Activated T-cell treated with anti-CD3 and anti-CD28 coated beads, Interleukin-2, amount 50 U/mL, for 72 hours (primary cell): Measurements from ENCODE around the gene CHN1. TPM values are rescaled to one million over a fixed set of nuclear protein-coding genes. Genes with fewer than 3 reads are reported as not detected.

Source experiments
- ATAC-seq, 2 donors: fragments of 150-1000 bp; cut with Tn5 transposase; replicated peaks in 1 of 2; 2 replicates each; pipeline ENCODE4 v1.10.0; 2021; ENCODE audit warnings: moderate library complexity in 2 of 2, mild to moderate bottlenecking in 1 of 2
- DNase-seq, 2 donors: peaks; one replicate each; pipeline ENCODE4 v3.0.0; 2021 to 2022; ENCODE audit warnings: mixed read lengths in 1 of 2
- H3K27ac Mint-ChIP-seq: one replicate; pipeline ENCODE4 v1.8.0; 2022; ENCODE audit warnings: mild to moderate bottlenecking, moderate library complexity, mixed read lengths
- H3K27me3 Mint-ChIP-seq: one replicate; pipeline ENCODE4 v1.8.0; 2022; ENCODE audit warnings: low read depth, mixed read lengths
- H3K36me3 Mint-ChIP-seq, 2 donors: one replicate each; pipeline ENCODE4 v1.8.0; 2022; ENCODE audit warnings: mixed read lengths in 2 of 2, mild to moderate bottlenecking in 1 of 2; ENCODE audit not compliant: insufficient read depth in 2 of 2
- H3K4me1 Mint-ChIP-seq: one replicate; pipeline ENCODE4 v1.8.0; 2022; ENCODE audit warnings: low read depth, mixed read lengths
- H3K4me3 Mint-ChIP-seq, 2 donors: one replicate each; pipeline ENCODE4 v1.8.0; 2022; ENCODE audit warnings: mild to moderate bottlenecking in 2 of 2, mixed read lengths in 2 of 2, moderate library complexity in 2 of 2
- H3K9me3 Mint-ChIP-seq, 2 donors: one replicate each; pipeline ENCODE4 v1.8.0; 2022; ENCODE audit warnings: mixed read lengths in 2 of 2
- total RNA-seq, 2 donors: library from RNA; stranded (reverse); gene quantifications; one replicate each; pipeline ENCODE4 v1.2.3, GENCODE V29; 2022

CHN1 gene
- total RNA-seq, 2 donors from 2014 or later, result 5.1 to 5.3 TPM

DNA sequence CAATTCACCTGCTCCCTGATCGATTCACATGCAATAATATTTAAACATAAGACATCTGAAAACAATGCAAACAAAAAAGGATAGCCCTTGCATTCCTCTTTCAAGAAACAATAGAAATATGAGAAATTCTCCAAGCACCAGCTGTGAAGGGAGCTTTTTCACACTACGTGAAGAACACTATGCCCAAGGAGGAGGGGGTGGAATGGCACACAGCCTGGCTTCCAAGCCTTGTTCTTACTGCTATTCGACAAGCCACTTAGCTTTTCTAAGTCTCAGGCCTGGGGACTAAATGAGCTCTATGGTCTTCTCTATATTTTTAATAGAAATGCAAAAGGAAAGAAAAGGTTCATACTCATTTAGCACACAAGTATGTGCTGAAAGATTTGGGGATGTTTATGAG is 148.7 kb downstream of the CHN1 start:
- H3K9me3 Mint-ChIP-seq, result no peaks in the 10 kb centered on the region
- ATAC-seq (no peak), DNase-seq (no peak)
- no peaks in the 10 kb centered on the region for H3K4me1 Mint-ChIP-seq
- H3K36me3 Mint-ChIP-seq, result no peaks in the 10 kb centered on the region
- H3K27ac Mint-ChIP-seq, result no peak overlapping the region
- no peaks in the 10 kb centered on the region for H3K27me3 Mint-ChIP-seq
- no peak overlapping the region for H3K4me3 Mint-ChIP-seq

DNA sequence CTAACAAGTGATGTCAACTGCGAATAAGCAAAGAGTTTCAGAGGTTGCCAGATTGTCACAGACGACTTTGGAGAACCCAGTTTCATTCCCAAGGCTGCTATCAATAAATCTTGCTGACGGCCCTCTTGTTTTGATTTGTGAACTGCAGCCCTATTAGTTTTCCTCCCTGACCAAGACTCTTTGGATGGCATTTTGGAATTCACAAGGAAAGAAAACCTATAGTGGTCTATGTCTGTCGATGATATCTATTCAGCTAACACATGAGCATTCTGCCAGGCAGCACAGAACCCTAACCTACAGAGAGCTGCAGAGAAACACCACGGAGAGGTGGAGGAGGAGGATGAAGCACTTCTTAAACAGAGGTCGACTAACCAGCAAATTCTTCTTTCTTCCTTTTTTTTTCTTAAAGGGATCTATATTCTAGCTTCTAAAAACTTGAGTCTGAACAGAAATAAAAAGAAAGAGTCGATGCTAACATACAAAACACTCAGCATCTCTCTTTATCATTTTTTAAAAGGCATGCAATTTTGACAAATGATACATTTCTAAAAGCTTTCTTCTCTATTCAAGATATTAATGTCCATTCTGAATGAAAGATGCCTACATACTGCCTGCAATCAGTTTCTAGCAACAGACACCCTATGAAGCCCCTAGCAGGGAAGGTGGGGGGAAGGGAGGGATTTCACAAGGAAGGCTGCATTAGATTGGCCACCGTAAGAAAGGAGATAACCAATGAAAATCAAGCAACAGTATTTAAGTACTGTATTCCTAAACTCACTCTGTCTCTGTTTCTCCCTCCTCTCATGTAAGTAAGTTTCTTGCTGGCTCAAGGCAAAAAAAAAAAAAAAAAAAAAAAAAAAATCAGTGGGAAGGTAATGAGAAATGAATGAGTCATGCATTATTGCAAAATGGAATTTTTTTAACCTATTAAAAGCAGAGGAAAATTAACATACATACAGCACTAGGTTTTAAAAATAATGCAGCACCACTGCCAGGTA is 157.9 kb downstream of the CHN1 start:
- Mint-ChIP-seq H3K9me3 (no peaks in the 10 kb centered on the region), H3K4me3 (peak overlapping the region; percentile 35 to 36), H3K27me3 (no peaks in the 10 kb centered on the region), H3K4me1 (peaks cover 33% of the 10 kb centered on the region), H3K27ac (no peak overlapping the region), H3K36me3 (no peaks in the 10 kb centered on the region)
- DNase-seq (no peak), ATAC-seq (peak in 1 of 2 donors; percentile 35)

DNA sequence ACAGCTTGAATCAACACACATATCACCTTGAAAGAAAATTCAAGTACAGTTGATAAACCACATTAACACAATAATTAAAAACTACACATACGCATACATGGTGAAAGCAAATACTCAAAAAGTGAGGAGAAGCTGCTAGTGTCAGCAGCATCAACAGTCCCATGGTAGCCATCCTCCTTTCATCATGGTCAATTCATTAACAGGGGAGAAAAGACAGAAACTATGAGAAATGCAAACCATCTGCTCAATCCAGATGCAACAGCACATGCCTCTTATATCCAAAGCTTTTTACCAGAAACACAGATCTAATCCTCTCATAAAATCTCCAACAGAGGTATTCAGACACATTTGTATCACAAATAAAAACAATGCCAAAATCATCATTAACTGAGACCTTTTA is 159.0 kb downstream of the CHN1 start:
- DNase-seq (no peak), ATAC-seq (no peak)
- no peaks in the 10 kb centered on the region for H3K27me3 Mint-ChIP-seq
- no peaks in the 10 kb centered on the region for H3K9me3 Mint-ChIP-seq
- peaks cover 33% of the 10 kb centered on the region for H3K4me1 Mint-ChIP-seq
- H3K36me3 Mint-ChIP-seq, result no peaks in the 10 kb centered on the region
- no peak overlapping the region for H3K27ac Mint-ChIP-seq
- peak overlapping the region in 1 of 2 donors; percentile 33 for H3K4me3 Mint-ChIP-seq

DNA sequence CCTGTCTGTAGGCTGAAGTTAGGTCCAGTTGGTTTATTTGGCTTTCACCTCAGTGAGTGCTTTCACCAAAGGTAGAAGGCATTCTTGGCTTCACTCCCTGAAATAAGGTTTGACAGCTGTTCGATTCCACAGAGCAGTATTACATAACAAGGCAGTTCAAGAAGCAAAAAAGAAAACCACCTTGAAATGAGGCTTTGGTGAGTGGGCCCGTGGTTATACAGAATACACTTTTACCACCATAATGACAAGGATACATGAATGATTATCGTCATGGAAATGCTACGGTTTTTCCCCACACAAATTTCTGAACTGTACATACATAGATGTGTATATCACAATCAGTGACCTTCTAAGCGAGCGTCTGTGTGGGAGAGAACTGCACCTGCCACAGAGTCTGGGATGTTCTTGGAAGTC is 160.9 kb downstream of the CHN1 start:
- Mint-ChIP-seq H3K27me3 (no peaks in the 10 kb centered on the region), H3K9me3 (no peaks in the 10 kb centered on the region), H3K36me3 (no peaks in the 10 kb centered on the region), H3K4me3 (peak overlapping the region; percentile 36 to 54), H3K4me1 (peaks cover 33% of the 10 kb centered on the region), H3K27ac (peak overlapping the region; percentile 79)
- ATAC-seq (peak; percentile 74 to 83), DNase-seq (peak in 1 of 2 donors; percentile 35)

DNA sequence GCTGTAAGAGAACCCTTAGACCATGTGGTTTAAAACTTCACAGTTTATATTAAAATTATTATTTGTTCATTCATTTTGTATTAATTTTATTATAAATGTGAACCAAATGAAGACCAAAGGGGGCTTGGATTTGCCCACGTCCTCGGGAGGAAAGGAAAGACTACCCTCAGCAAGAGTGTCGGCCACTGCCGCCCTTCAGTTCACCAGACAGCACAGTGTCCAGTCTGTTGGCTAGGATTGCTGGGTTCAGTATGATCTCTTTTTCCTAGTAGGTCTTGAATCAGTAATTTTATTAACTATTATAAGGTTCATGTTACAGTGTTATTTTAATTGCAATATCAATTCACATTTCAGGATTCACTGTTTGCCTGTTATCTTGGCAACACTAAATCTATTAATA is 162.7 kb downstream of the CHN1 start:
- no peak for ATAC-seq
- DNase-seq, result no peak
- H3K27me3 Mint-ChIP-seq, result no peaks in the 10 kb centered on the region
- no peaks in the 10 kb centered on the region for H3K9me3 Mint-ChIP-seq
- H3K4me3 Mint-ChIP-seq, result no peak overlapping the region
- H3K36me3 Mint-ChIP-seq, result no peaks in the 10 kb centered on the region
- H3K27ac Mint-ChIP-seq, result no peak overlapping the region
- H3K4me1 Mint-ChIP-seq, result peaks cover 28% of the 10 kb centered on the region

DNA sequence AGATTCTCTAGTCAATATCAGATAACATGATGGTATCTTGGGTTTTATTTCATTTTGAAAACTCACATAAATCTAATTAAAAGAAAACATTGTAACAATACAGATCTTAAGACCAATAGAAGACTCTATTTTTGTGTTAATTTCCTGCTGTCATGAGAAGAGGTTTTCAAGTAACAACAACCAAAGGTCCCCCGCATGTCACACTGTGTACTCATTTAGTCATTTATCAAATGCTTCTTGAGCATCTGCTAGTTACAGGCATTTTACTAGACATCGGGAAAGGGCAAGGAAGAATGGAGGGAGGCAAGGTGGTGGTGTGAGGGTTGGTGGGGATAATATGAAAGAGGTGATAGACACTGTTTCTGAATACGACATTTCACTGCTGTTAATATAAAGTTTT is 163.2 kb downstream of the CHN1 start:
- Mint-ChIP-seq H3K27ac (no peak overlapping the region), H3K27me3 (no peaks in the 10 kb centered on the region), H3K9me3 (no peaks in the 10 kb centered on the region), H3K4me1 (peaks cover 23% of the 10 kb centered on the region), H3K4me3 (no peak overlapping the region), H3K36me3 (no peaks in the 10 kb centered on the region)
- ATAC-seq, result no peak
- DNase-seq, result no peak

DNA sequence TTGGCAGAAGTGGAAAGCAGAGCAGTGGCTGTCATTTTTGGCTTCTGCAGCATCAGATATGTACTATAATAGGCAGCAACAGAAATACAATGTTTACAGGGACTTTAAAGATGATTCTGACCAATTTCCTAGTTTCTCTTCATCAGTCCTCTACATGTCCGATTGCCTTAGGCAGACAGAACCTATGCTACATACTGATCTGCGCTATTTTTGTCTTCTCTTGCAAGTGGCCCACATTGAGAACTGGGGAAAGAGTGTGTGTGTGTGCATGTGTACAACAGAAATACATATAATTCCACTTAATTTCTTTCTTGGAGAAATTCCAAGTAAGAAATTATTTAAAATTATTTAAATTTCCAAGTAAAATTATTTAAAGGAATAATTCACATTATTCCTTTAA is 163.8 kb downstream of the CHN1 start:
- Mint-ChIP-seq H3K9me3 (no peaks in the 10 kb centered on the region), H3K27me3 (no peaks in the 10 kb centered on the region), H3K4me1 (peaks cover 25% of the 10 kb centered on the region), H3K27ac (no peak overlapping the region), H3K4me3 (no peak overlapping the region), H3K36me3 (no peaks in the 10 kb centered on the region)
- DNase-seq (no peak), ATAC-seq (no peak)

DNA sequence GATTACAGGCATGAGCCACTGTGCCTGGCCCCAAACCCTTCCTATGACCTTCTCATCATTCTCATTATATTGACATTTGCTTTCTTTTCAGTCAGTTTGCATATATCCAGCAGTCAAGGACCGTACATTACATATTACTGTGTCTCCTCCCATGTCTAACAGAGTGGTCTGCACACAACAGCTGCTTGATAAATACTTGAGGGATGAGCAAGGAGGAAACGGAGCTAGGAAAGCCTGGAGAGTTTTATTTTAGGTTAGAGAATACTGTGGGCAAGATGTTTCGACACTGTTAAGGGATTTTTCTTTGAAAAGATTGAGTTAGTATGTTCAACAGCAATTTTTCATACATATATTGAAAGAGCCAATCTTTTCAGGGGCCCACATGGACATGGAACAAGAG is 164.7 kb downstream of the CHN1 start:
- no peak overlapping the region for H3K27ac Mint-ChIP-seq
- DNase-seq, result no peak
- peaks cover 29% of the 10 kb centered on the region for H3K4me1 Mint-ChIP-seq
- H3K9me3 Mint-ChIP-seq, result peaks cover 0 to 1% of the 10 kb centered on the region in 2 donors
- no peak for ATAC-seq
- no peaks in the 10 kb centered on the region for H3K27me3 Mint-ChIP-seq
- H3K36me3 Mint-ChIP-seq, result no peaks in the 10 kb centered on the region
- H3K4me3 Mint-ChIP-seq, result no peak overlapping the region

DNA sequence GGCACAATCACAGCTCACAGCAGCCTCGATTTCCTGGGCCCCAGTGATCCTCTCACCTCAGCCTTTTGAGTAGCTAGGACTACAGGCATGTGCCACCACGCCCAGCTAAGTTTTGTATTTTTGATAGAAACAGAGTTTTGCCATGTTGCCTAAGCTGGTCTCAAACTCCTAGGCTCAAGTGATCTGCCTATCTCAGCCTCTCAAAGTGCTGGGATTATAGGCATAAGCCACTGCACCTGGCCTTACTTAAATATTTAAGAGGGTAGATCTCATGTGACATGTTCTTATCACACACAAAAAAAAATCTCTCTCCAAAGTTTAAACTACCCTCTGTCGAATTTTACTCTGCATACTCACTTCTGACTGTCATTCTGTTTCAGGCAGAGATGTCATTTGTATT is 165.5 kb downstream of the CHN1 start:
- Mint-ChIP-seq H3K9me3 (peaks cover 0 to 2% of the 10 kb centered on the region in 2 donors), H3K36me3 (no peaks in the 10 kb centered on the region), H3K4me3 (no peak overlapping the region), H3K27ac (no peak overlapping the region), H3K27me3 (no peaks in the 10 kb centered on the region), H3K4me1 (peaks cover 35% of the 10 kb centered on the region)
- ATAC-seq, result no peak
- no peak for DNase-seq

DNA sequence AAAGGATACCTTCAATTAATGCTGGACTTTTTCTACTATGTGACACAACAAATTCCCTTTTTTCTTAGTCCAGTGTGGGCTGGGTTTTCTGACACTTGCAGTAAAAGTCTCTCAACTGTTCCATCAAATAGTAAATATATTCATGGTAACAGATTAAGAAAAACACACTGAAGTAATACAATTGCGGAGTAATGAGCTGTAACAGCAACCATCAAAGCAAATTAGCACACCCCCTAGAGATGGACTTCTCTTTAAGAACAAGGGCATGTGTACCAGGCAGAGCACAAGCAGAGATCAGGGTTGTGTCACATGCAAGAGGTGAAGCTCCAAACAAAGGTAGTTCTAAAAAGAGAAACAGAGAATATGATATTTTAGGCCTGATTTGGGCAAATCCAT is 168.2 kb downstream of the CHN1 start:
- no peaks in the 10 kb centered on the region for H3K27me3 Mint-ChIP-seq
- no peak overlapping the region for H3K4me3 Mint-ChIP-seq
- no peak overlapping the region for H3K27ac Mint-ChIP-seq

DNA sequence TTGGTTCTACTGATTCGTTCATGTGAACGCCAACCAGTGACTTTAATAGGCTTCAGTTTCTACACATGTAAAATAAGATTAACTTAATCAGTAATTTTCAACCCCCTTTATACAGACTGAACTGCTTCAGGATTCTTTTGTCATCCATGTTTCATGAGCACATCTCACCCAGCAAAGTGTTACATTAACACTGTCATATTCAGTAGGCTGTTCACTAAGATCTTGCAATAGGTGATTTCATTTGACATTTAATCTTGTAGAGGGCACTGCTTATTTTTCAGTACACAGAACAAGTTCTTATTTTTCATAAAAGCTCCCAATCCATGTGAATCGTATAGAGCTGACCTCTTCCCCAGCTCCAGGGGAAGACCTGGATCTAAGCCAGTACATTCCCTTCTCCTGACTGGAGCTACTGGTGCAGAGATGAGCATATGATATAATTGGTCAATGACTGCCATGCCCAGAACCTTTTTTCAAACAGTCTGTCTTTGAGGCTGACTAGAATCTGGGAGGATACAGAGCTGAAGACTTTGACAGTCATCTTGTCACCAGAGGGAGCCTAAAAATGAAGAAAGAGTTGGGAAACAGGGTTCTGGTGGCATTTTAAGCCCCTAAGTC is 168.7 kb downstream of the CHN1 start:
- Mint-ChIP-seq H3K4me3 (peak overlapping the region; percentile 72 to 84), H3K27ac (peak overlapping the region; percentile 90), H3K36me3 (peaks cover 5 to 10% of the 10 kb centered on the region in 2 donors), H3K27me3 (no peaks in the 10 kb centered on the region), H3K4me1 (peaks cover 47% of the 10 kb centered on the region), H3K9me3 (peaks cover 0 to 10% of the 10 kb centered on the region in 2 donors)
- no peak for DNase-seq
- no peak for ATAC-seq

More for the DNA sequence above, 168.2 kb downstream of the CHN1 start:
- Mint-ChIP-seq H3K9me3 (peaks cover 0 to 10% of the 10 kb centered on the region in 2 donors), H3K4me1 (peaks cover 46% of the 10 kb centered on the region), H3K36me3 (peaks cover 5 to 10% of the 10 kb centered on the region in 2 donors)
- ATAC-seq, result no peak
- DNase-seq, result no peak

DNA sequence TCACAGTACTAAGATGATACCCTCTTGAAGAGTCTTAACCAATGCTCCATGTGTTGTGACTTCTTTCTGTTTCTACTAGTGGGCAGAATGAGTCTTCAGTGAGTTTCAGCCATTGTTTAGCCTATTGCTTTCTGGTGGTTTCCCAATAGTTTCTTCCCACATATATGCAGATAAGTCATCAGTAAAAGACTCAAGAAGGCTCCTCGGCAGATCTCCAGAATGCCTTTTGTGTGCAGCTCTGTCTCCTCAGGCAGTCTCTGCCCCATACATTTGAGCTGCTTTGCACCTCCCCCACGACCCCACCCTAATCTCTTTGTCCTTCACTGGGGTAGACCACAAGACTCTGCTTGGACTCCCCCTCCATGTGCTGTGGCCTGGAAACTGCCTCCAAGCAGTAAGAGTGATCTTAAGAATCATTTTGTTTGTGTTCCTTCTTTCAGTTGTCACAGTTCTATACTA is 169.4 kb downstream of the CHN1 start:
- peaks cover 47% of the 10 kb centered on the region for H3K4me1 Mint-ChIP-seq
- H3K4me3 Mint-ChIP-seq, result peak overlapping the region; percentile 72 to 84
- H3K27me3 Mint-ChIP-seq, result no peaks in the 10 kb centered on the region
- ATAC-seq (peak; percentile 94 to 95), DNase-seq (peak; percentile 53 to 69)
- H3K27ac Mint-ChIP-seq, result peak overlapping the region; percentile 90
- H3K36me3 Mint-ChIP-seq, result peaks cover 5 to 10% of the 10 kb centered on the region in 2 donors
- peaks cover 0 to 10% of the 10 kb centered on the region in 2 donors for H3K9me3 Mint-ChIP-seq

DNA sequence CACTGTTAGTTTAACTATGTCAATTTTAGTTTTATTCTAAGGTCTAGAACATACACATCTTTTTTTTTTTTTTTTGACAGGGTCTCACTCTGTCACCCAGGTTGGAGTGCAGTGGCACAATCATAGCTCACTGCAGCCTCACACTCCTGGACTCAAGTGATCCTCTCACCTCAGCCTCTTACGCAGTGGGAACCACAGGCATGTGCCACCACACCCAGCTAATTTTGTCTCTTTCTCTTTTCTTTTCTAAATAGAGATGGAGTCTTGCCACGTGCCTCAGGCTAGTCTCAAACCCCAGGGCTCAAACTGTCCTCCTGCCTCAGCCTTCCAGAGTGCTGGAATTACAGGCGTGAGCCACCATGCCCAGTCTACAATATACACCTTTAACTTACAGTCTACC is 171.4 kb downstream of the CHN1 start:
- no peak for ATAC-seq
- H3K36me3 Mint-ChIP-seq, result peaks cover 5 to 10% of the 10 kb centered on the region in 2 donors
- H3K4me3 Mint-ChIP-seq, result peak overlapping the region; percentile 29 to 52
- no peaks in the 10 kb centered on the region for H3K27me3 Mint-ChIP-seq
- peaks cover 0 to 10% of the 10 kb centered on the region in 2 donors for H3K9me3 Mint-ChIP-seq
- no peak overlapping the region for H3K27ac Mint-ChIP-seq
- no peak for DNase-seq
- H3K4me1 Mint-ChIP-seq, result peaks cover 52% of the 10 kb centered on the region
